ENCODE results near the gene HMGA1.

The HMGA1 gene, protein sequence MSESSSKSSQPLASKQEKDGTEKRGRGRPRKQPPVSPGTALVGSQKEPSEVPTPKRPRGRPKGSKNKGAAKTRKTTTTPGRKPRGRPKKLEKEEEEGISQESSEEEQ

DNA sequence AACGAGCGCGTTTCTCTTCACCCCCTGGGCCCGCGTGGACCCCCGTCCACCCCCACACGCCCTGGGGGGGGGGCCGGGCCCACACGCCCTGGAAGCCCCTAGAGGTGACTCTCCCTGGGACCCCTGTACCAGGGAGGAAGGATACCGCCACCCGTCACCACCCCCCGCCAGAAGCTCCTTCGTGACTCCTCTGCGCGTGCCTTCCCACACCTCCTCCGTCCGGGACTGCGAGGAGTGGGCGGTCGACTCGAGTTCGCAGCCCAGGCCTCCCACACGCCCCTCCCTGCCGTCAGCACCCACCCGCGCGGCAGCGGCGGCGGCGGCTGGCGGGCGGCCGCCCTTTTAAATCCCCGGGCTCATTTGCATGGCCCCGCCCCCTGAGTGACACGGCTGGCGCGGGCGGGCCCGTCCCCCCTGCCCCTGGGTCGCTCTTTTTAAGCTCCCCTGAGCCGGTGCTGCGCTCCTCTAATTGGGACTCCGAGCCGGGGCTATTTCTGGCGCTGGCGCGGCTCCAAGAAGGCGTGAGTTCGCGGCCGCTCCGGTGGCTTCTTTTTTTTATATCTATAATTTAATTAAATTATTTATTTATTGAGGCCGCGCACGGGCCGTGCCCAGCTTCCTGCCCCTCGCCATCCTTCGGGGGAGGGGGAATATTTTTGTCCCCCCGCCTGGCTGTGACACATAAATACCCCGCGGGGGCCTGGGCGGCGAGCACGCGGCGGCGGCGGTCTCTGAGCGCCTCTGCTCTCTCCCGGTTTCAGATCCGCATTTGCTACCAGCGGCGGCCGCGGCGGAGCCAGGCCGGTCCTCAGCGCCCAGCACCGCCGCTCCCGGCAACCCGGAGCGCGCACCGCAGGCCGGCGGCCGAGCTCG is at the start of gene HMGA1:
TSS of gene HMGA1 (plus strand) at position 431 of the 873 bp plus-strand sequence. CDS start 3,908 bp downstream, outside the sequence.
- peak; percentile 92 to 96 for DNase-seq

DNA sequence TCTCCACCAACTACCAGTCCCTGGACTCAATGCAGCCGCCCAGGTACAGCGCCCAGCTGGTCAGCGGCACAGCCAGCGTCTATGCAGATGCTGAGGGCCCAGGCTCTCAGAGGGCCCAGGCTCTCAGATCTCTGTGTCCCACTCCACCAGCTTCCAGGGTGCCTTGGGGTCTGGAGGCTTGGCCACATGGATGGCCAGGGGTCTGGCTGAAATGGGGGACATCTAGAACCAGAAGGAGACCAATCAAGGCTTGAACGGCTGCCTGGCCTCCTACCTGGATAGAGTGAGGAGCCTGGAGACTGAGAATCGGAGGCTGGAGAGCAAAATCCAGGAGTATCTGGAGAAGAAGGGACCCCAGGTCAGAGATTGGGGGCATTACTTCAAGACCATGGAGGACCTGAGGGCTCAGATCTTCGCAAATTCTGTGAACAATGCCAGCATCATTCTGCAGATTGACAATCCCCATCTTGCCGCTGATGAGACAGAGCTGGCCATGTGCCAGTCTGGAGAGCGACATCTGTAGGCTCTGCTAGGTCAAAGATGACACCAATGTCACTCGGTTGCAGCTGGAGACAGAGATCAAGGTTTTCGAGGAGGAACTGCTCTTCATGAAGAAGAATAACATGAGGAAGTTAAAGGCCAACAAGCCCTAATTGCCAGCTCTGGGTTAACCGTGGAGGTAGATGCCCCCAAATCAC is 46.7 kb upstream of the HMGA1 start:
- DNase-seq = peak; percentile 48 to 57

DNA sequence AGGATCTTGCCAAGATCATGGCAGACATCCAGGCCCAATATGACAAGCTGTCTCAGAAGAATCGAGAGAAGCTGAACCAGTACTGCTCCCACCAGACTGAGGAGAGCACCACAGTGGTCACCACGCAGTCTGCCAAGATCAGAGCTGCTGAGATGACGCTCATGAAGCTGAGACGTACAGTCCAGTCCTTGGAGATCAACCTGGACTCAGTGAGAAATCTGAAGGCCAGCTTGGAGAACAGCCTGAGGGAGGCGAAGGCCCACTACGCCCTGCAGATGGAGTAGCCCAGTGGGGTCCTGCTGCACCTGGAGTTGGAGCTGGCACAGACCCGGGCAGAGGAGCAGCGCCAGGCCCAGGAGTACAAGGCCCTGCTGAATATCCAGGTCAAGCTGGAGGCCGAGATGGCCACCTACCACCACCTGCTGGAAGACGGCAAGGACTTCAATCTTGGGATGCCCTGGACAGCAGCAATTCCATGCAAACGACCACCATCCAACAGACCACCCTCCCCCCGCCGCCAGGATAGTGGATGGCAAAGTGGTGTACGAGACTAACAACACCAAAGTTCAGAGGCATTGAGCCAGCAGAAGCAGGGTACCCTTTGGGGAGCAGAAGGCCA is 46.1 kb upstream of the HMGA1 start:
- DNase-seq = no peak

DNA sequence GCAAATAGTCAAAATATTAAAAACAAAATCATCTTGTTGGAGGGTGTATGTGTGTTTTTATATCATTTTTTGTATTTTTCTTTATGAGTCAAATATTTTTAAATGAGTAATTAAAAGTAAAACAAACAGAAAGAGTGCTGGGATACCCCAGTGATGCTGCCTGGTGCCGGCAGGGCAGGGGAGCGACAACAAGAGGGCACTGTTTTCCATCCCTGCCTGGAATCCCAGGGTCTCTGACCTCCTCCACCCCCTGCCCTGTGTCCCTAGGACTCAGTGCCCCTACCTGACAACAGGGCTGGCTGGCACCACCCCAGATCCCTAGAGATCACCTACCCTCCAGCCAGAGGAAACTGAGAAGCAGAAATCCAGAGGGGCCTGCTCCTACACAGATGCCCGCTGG is 41.9 kb upstream of the HMGA1 start:
- no peak for DNase-seq

DNA sequence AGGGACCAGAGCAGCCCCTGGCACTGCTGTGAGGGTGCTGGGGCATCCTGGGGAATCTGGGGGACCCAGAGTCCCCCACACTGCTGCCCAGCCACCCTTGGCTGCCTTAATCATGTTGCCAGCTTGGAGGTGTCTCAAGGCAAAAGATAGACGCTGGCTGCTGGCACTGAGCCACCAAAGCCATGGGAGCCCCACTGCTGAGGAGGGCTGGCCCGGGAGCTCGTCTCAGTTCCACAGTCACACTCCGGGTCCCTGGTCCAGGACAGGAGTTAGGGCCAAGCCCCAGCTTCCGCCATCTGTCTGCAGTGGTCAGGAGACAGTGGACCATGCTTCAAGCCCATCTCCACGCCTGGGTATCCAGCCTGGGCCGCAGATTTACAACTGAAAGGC is 41.0 kb upstream of the HMGA1 start:
- no peak for DNase-seq

DNA sequence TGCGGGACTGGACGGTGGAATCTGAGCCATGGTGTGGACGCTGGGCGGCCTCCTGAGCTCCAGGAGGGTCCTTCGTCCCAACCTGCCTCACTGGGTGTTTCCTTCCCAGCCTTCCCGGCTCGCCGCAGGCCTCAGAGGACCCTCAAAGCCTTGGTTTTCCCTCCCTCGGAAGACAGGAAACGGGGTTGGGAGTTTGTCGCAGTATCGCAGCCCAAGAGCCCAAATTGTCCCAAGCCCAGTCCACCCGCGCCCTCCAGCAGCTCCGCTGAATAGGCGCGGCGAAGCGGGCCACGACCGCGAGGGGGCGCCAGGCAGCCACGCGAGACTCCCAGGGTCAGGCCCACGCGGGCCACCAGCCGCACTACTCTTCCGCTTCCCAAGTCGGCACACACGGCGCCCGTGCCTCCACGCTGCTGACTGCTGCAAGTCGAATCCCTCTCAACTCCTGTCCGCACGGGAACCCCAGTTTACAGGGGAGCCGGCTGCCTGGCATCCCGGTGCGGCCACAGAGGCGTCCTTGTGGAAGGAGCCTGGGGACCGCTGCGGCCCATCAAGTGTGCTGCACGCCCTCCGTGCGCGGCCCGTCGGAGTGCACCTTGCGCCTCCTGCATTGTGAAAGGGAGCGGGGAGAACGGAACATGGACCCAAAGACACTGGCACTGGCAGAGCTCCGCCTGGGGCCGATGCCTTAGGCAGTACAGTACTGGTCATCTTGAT is 40.4 kb upstream of the HMGA1 start:
- peak; percentile 85 to 94 for DNase-seq

DNA sequence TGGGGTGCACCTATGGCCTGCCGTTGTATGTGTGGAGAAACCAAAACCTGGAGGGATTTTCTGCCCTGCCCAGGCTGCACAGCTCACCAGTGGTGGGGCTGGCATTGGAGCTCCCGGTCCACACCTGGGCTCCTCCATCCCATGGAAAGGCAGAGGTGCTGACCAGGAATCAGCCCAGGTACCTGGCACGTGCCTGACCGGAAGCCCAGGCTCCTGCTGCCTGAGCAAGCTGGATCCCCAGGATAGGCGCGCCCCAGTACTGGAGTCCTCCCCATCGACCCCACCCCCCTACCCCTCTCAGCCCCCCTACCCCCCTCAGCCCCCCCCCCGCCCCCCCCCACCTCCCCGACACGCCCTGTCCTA is 39.9 kb upstream of the HMGA1 start:
- no peak for DNase-seq

DNA sequence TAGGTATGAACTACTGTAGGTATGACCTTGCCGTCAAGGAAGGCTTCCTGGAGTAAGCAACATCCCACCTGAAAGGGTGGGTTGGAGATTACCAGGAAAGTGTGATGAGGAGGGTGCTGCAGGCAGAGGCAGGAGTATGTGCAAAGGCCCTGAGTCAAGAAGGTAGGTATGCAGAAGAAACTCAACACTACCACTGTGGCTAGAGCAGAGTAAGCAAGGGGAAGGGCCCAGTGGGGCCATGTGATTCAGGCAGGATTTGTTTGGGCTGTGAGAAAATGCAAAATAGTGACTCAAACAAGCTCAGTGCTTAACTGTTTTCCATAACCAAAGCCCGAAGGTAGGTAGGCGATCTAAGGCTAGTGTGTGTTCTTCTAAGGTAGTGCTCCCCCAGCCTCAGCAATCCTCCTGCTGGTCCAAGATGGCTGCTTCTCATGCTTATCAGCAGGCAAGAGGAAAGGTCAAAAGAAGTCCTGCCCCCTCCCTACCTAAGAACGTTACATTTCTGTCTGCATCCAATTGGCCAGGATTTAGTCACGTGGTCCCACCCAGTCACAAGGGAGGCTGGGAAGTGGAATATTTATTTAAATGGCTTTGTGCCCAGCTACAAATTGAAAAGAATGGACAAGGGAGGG is 36.2 kb upstream of the HMGA1 start:
- no peak for DNase-seq

DNA sequence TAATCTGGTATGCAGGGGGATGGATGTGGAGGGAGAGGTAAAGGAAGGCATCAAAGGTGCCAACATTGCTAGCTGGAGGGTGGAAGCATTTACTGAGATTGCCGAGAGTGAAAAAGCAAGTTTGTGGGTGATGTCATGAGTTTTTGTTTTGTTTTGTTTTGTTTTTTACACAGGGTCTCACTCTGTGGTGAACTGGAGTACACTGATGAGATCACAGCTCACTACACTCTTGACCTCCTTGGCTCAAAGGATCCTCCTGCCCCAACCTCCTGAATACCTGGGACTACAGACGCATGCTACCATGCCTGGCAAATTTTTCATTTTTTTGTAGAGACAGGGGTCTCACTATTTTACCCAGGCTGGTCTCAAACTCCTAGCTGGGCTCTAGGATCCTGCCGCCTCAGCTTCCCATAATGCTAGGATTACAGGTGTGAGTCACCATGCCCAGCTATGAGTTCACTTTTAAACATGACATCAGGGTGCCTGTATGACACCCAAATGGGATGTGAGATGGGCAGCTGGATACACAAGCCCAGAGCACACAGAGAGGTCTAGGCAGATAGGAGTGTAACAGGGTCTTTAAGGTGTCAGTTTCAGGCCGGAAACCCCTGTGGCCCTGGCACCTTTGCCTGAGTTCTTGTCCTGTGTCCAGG is 35.1 kb upstream of the HMGA1 start:
- no peak for DNase-seq

DNA sequence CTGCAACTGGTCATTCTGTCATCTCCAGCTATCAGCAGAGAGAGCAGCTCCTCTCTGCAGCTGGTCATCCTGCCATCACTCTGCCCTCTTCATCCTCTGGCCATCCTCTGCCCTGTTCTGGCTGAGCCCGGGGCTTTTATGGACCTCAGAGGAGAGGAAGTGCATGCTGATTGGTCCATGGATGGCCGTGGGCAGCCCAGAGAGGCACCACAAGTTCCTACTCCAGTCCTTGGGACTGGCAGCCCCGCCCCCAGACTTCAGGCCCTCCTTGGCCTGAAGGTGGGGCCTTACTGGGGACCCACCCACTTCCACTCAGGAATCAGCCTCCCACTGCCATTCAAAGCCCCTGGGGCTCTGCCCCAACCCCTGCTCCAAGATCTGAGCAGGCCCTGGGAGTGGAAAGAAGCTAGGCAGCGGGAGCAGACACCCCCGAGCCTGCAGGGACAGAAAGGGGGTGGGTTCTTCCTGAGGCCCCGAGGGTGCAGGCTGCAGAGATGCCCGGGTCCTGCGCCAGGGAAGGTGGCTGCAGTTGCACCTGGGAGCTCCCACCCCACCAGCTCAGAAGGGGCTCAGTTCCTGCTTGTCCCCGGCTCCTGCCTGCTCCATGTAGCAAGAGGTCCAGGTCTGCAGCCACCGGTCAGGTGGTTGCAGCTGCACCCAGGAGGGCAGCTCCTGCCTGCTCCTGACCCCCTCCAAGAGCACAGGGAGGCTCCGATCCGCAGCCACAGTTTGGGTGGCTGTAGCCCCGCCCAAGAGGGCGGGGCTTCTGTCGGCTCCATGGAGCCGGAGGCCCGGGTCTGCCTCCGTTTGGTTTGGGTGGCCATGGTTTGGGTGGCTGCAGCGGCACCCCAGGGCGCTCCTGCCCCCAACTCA is 34.1 kb upstream of the HMGA1 start:
- DNase-seq = no peak

DNA sequence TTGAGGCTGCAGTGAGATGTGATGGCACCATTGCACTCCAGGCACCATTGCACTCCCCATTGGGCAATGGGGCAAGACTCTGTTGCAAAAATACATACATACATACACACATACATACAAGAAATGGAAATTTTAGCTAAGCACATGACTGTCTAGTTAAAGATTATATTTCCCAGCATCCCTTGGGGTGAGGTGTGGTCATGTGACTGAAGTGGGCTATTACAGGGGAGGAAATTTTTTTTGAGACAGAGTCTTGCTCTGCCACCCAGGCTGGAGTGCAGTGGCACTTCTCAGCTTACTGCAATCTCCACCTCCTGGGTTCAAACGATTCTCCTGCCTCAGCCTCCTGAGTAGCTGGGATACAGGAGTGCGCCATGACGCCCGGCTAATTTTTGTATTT is 32.0 kb upstream of the HMGA1 start:
- no peak for DNase-seq

DNA sequence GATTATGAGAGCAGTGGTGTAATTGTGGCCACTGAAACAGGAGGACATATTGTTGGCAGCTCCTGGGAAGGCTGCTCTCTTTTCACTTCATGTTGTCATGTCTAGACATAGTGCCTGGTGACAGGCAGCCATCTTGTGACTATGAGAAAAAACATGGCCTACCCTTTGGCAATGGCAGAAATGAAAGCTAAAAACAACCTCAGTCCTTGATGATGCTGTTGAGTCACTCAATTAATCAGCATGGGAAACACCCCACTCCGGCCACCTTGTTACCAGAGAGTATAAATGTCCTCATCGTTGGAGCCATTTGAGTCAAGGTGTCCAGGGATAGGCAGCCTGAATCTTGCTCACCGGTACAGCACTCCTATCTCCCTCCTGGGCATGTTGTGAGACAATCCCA is 31.2 kb upstream of the HMGA1 start:
- no peak for DNase-seq

DNA sequence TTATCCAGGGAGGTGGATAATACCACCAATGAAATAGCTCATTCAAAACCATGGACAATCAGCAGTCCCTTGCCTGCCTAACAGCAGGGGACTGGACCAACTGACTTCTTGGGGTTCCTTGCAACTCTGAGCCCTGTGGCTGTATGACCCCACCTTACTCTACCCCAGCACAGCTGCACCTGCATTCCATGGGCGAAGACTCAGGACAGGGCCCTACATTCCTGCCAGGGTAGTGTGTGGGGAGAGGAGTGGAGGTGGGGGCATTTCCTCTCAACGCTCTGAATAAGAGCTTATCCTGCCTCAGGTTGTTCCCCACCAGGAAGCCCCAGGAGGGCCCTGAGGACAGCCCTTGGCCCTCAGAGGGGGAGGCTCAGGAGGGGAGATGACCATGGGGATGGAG is 30.8 kb upstream of the HMGA1 start:
- no peak for DNase-seq

DNA sequence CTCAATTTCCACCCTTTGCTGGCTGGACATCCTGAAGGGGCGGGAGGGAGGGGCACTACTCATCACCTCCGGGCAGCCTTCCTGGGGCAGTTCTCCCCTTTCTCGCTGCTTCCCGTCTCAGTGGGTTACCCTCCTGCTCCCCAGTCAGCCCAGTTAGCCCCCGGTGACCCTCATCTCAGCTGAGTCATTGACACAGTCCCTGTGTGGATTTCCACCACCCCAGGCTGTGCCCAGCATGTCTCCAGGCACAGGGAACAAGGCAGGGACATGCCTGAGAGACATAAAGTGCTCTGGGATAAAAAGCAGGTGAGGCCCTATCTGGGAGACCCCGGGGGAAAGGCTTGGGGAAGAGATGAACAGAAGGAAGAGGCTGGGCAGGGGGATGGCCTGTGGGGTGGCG is 29.9 kb upstream of the HMGA1 start:
- DNase-seq = no peak

DNA sequence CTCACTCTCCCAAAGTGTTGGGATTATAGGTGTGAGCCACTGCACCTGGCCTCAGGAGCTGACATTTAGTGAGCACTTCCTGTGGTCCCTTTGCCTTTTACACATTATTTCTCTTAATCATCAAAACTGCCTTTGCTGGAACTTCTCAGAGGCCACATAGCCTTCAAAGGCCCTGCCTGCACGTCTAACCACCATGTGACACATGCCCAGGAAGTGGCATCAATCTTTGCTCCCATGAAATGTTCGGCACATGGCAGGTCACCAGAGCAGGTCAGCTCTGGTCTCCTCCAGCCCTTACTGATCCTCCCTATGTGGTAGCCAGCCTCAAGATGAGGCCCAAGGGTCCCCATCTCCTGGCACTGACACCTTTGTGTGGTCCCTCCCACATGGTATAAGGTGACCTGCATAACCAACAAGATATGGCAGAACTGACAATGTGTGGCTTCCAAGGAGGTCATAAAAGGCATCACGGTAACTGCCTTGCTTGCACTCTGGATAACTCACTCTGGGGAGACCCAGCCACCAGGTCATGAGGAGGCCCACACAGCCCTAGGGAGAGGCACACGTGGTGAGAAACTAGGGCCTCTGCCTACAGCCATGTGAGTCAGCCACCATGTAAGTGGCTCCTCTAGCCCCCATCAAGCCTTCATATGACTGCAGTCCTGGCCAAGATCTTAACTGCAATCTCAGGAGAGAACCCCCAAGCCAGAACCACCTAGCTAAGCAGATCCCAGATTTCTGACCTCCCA is 28.8 kb upstream of the HMGA1 start:
- no peak for DNase-seq

DNA sequence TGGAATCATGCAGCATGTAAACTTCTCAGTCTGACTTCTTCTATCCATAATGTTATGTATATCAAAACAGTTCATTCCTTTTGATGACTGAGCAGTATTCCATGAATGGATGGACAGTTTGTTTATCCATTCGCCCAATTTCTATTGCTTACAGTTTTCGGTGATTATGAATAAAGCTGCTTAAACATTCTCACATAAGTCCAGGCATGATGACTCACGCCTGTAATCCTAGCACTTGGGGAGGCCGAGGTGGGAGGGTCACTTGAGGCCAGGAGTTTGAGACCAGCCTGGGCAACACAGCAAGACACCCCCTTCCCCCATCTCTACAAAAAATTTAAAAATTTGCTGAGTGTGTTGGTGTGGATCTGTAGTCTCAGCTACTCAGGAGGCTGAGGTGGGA is 22.9 kb upstream of the HMGA1 start:
- no peak for DNase-seq

DNA sequence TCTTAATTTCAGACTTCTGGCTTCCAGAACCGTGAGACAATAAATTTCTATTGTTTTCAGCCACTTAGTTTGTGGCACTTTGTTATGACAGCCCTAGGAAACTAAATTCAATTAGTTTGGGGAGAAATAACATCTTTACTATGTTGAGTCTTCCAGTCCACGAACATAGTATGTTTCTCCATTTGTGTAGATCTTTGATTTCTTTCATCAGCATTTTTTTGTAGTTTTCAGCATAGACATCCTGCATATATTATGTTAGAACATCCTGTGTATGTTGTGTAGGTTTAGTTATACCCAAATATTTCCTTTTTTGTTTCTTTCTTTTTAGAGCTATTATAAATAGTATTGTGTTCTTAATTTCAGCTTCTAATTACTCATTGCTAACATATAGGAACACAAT is 18.0 kb upstream of the HMGA1 start:
- DNase-seq = no peak

DNA sequence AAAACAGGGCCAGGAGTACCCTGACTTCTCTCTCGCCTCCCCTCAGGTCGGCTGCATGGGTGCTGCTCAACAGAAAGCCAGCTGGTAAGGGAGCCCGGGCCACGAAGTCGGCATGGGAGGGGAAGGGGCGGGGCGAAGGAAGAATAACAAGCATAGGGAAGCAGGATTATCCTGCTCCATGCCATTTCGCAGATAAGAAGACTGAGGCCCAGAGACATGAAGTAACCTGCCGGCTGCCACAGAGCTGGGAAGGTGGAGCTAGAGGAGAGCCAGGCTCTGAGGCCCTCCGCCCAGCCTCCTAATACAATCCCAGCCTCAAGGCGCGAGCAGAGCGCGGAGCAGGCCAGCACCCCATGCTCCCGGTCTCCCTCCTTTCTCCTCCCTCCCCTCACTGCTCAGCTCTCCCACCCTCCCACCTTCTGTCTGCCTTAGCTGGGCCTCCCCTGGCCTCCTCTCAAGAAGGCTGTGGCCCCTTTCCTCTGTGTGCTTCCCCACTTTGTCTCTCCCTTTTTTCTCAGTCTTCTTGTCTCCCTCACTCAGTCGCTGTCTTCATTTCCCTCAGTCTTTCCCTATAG is 13.2 kb upstream of the HMGA1 start:
- DNase-seq = no peak
